ENCODE results near the gene INPP5B. TPM values are rescaled to one million over a fixed set of nuclear protein-coding genes. Genes with fewer than 3 reads are reported as not detected.

INPP5B gene
- total and polyA plus RNA-seq, 11 donors: 6.5 to 16.2 (median 12.1) TPM

GRCh38 chr1:37831109-37831508 is 115.7 kb downstream of the INPP5B start:
- peaks cover 0 to 3% (median 0%) of the 10 kb centered on the region in 12 donors for H3K4me1 ChIP-seq
- H3K36me3 ChIP-seq: peaks cover 0 to 98% (median 93%) of the 10 kb centered on the region in 9 donors
- ATAC-seq: no peak
- H3K27ac ChIP-seq: no peak overlapping the region
- no peak overlapping the region for H3K4me3 ChIP-seq
- no peak for DNase-seq
- H3K27me3 ChIP-seq: no peaks in the 10 kb centered on the region
- 95% methylated on average over 4 of the region's 4 CpGs for WGBS, 4 donors
- intact Hi-C loops (cut with DNase I): no loop called here
- TF ChIP-seq, protein P1, sequence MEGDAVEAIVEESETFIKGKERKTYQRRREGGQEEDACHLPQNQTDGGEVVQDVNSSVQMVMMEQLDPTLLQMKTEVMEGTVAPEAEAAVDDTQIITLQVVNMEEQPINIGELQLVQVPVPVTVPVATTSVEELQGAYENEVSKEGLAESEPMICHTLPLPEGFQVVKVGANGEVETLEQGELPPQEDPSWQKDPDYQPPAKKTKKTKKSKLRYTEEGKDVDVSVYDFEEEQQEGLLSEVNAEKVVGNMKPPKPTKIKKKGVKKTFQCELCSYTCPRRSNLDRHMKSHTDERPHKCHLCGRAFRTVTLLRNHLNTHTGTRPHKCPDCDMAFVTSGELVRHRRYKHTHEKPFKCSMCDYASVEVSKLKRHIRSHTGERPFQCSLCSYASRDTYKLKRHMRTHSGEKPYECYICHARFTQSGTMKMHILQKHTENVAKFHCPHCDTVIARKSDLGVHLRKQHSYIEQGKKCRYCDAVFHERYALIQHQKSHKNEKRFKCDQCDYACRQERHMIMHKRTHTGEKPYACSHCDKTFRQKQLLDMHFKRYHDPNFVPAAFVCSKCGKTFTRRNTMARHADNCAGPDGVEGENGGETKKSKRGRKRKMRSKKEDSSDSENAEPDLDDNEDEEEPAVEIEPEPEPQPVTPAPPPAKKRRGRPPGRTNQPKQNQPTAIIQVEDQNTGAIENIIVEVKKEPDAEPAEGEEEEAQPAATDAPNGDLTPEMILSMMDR (IDR thresholded peaks at IDR 0.05): no peak
- no peak for TF ChIP-seq POLR2A (IDR thresholded peaks at IDR 0.05)
- no peaks in the 10 kb centered on the region for H3K9me3 ChIP-seq

GRCh38 chr1:37828410-37829074 is 118.3 kb downstream of the INPP5B start:
- Histone ChIP-seq H3K4me1 (peaks cover 0 to 19% (median 0%) of the 10 kb centered on the region in 12 donors), H3K27me3 (no peaks in the 10 kb centered on the region), H3K27ac (no peak overlapping the region), H3K4me3 (no peak overlapping the region), H3K36me3 (peaks cover 0 to 91% (median 75%) of the 10 kb centered on the region in 9 donors), H3K9me3 (no peaks in the 10 kb centered on the region)
- 95 to 97% (median 96%) methylated on average over 12 of the region's 12 CpGs for WGBS, 4 donors
- DNase-seq (no peak), ATAC-seq (no peak)
- TF ChIP-seq, protein P1 (IDR thresholded peaks at IDR 0.05): no peak
- TF ChIP-seq POLR2A (IDR thresholded peaks at IDR 0.05): no peak
- intact Hi-C loops (cut with DNase I): no loop called here

- peak overlapping the region in 1 of 12 donors; percentile 27 for H3K27ac ChIP-seq
- peaks cover 0 to 19% (median 0%) of the 10 kb centered on the region in 12 donors for H3K4me1 ChIP-seq
- no peak for TF ChIP-seq POLR2A (IDR thresholded peaks at IDR 0.05)
- TF ChIP-seq, protein P1 (IDR thresholded peaks at IDR 0.05): no peak
- intact Hi-C loops (cut with DNase I): no loop called here
- peaks cover 0 to 91% (median 75%) of the 10 kb centered on the region in 9 donors for H3K36me3 ChIP-seq
- H3K4me3 ChIP-seq: no peak overlapping the region
- ATAC-seq (no peak), DNase-seq (no peak)
- no peaks in the 10 kb centered on the region for H3K9me3 ChIP-seq
- WGBS, 4 donors: 68 to 86% (median 73%) methylated on average over 2 of the region's 2 CpGs
- no peaks in the 10 kb centered on the region for H3K27me3 ChIP-seq
Observed at GRCh38 chr1:37825506-37825905, 121.3 kb downstream of the INPP5B start.

- TF ChIP-seq POLR2A (IDR thresholded peaks at IDR 0.05): no peak
- TF ChIP-seq, protein P1 (IDR thresholded peaks at IDR 0.05): no peak
- Histone ChIP-seq H3K27me3 (no peaks in the 10 kb centered on the region), H3K9me3 (no peaks in the 10 kb centered on the region), H3K27ac (no peak overlapping the region), H3K4me3 (no peak overlapping the region), H3K36me3 (peaks cover 0 to 90% (median 75%) of the 10 kb centered on the region in 9 donors), H3K4me1 (peaks cover 0 to 19% (median 0%) of the 10 kb centered on the region in 12 donors)
- ATAC-seq (no peak), DNase-seq (no peak)
- 93 to 96% (median 94%) methylated on average over 2 of the region's 2 CpGs for WGBS, 4 donors
- intact Hi-C loops (cut with DNase I): no loop called here
Observed at GRCh38 chr1:37824001-37824400, 122.9 kb downstream of the INPP5B start.

Data from heart left ventricle (tissue), 16 donors.